ENCODE measurements around the gene DCAF5.
"Not testable (repeated sequence)": the region's sequence is repeated elsewhere in the genome, so short reads cannot be mapped to it uniquely, and the experiment has no call there.

DCAF5 gene

DNA sequence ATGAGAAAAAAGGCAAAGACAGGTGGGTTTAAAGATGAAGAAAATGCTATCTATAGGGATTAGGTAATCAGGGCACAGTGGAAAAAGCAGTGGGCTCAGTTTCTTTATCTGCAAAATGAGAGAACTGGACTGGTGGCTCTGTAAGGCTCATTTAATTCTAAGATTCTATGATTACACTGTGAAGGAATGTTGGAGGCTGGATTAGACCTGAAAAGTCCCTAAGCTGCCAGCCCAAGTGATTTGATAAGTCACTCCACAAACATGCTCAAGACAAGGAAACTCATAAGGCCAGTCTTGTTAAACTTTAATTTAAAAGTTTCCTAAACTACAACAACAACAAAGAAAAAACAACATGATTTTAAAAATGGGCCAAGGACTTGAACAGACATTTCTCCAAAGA lies 75.1 kb downstream of the DCAF5 start:
- in situ Hi-C loops (cut with HindIII; ENCODE audit: low sequenced_read_pairs) = loop anchor here (25.0 kb wide), 1 partner anchor 191 kb away; no protein-coding TSS in a partner anchor

DNA sequence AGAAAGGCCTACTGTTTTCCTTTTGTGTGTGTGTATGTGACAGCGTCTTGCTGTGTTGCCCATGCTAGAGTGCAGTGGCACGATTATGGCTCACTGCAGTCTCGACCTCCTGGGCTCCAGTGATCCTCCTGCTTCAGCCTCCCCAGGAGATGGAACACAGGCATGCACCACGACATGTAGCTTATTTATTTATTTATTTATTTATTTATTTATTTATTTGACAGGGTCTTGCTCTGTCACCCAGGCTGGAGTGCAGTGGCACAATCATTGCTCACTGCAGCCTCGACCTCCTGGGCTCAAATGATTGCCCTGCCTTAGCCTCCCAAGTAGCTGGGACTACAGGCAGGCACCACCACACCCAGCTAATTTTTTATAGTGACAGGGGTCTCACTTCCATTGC lies 75.7 kb downstream of the DCAF5 start:
- in situ Hi-C loops (cut with HindIII; ENCODE audit: low sequenced_read_pairs) = loop anchor here (25.0 kb wide), 1 partner anchor 190 kb away; no protein-coding TSS in a partner anchor

- in situ Hi-C loops (cut with HindIII; ENCODE audit: low sequenced_read_pairs) = loop anchor here (25.0 kb wide), 1 partner anchor 189 kb away; no protein-coding TSS in a partner anchor
Observed at GRCh38 chr14:69076341-69076740, 76.6 kb downstream of the DCAF5 start.

GRCh38 chr14:69073915-69074314 lies 79.0 kb downstream of the DCAF5 start:
- in situ Hi-C loops (cut with HindIII; ENCODE audit: low sequenced_read_pairs) = no loop called here

- in situ Hi-C loops (cut with HindIII; ENCODE audit: low sequenced_read_pairs) = no loop called here
Observed at GRCh38 chr14:69073429-69073828, 79.5 kb downstream of the DCAF5 start.

GRCh38 chr14:69072584-69072983 lies 80.3 kb downstream of the DCAF5 start:
- in situ Hi-C loops (cut with HindIII; ENCODE audit: low sequenced_read_pairs) = no loop called here

- in situ Hi-C loops (cut with HindIII; ENCODE audit: low sequenced_read_pairs) = no loop called here
Observed at GRCh38 chr14:69068744-69069421, 84.0 kb downstream of the DCAF5 start.

- in situ Hi-C loops (cut with HindIII; ENCODE audit: low sequenced_read_pairs) = no loop called here
Observed at GRCh38 chr14:69066396-69067171, 86.3 kb downstream of the DCAF5 start.

DNA sequence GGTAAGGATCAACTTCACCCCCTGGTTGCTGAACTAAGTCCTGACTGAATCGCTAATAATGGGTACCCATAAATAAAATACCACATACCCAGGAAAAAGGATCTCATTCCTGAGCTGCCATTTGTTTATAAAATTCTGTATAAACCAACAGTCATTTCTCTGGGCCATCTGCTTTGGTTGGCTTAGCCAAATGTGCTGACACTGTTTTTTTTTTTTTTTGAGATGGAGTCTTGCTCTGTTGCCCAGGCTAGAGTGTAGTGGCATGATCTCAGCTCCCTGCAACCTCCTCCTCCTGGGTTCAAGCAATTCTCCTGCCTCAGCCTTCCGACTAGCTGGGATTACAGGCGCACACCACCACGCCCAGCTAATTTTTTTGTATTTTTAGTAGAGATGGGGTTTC lies 87.0 kb downstream of the DCAF5 start:
- in situ Hi-C loops (cut with HindIII; ENCODE audit: low sequenced_read_pairs) = not testable (repeated sequence)

GRCh38 chr14:69064596-69064995 lies 88.3 kb downstream of the DCAF5 start:
- in situ Hi-C loops (cut with HindIII; ENCODE audit: low sequenced_read_pairs) = no loop called here

DNA sequence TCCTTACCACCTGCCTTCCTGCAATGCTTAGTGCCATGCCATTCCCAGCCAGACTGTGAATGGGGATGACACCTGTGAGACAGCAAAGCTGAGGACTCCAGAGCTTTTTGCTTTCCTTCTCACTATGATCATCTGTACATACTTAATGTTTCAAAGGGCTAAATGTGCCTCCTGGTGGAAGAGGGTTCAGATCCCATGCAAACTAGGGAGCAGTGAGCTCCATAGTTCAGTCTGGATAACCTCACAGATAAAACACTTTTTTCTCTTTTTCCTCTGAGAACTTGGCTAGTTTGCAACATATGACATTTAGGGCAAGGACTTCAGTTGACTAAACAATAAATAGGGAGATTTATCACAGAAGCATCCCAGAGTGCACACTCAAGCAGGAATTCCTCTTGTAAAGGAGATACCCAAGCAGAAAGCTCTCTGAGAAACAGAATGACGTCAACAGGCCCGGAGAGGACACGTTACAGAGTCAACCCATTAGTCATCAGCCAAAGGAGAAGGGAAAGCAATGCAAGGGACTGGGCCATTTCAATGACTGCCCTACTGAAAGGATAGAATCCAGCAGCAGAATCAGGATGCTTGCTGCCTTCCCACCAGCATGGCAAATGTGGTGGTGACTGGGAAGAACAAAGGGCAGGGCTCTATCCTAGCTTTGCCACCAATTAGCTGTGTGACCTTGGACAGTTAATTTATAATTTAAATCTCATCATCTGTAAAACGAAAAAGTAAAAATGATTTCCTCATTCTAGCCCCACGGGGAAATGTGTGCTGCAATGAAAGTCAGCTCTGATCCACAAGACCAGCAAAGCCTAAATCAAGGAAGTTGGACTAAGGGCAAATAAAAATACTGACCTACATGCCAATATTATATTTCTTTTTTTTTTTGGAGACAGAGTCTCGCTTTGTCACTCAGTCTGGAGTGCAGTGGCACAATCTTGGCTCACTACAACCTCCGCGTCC lies 93.0 kb downstream of the DCAF5 start:
- in situ Hi-C loops (cut with HindIII; ENCODE audit: low sequenced_read_pairs) = no loop called here

- in situ Hi-C loops (cut with HindIII; ENCODE audit: low sequenced_read_pairs) = no loop called here
Observed at GRCh38 chr14:69055999-69056788, 96.7 kb downstream of the DCAF5 start.

- in situ Hi-C loops (cut with HindIII; ENCODE audit: low sequenced_read_pairs) = no loop called here
Observed at GRCh38 chr14:69055125-69055524, 97.8 kb downstream of the DCAF5 start.

GRCh38 chr14:69054030-69054429 lies 98.9 kb downstream of the DCAF5 start:
- in situ Hi-C loops (cut with HindIII; ENCODE audit: low sequenced_read_pairs) = loop anchor here (5.0 kb wide), 1 partner anchor 72 kb away; no protein-coding TSS in a partner anchor

- in situ Hi-C loops (cut with HindIII; ENCODE audit: low sequenced_read_pairs) = loop anchor here (5.0 kb wide), 1 partner anchor 70 kb away; no protein-coding TSS in a partner anchor
Observed at GRCh38 chr14:69052181-69052601, 100.7 kb downstream of the DCAF5 start.

DNA sequence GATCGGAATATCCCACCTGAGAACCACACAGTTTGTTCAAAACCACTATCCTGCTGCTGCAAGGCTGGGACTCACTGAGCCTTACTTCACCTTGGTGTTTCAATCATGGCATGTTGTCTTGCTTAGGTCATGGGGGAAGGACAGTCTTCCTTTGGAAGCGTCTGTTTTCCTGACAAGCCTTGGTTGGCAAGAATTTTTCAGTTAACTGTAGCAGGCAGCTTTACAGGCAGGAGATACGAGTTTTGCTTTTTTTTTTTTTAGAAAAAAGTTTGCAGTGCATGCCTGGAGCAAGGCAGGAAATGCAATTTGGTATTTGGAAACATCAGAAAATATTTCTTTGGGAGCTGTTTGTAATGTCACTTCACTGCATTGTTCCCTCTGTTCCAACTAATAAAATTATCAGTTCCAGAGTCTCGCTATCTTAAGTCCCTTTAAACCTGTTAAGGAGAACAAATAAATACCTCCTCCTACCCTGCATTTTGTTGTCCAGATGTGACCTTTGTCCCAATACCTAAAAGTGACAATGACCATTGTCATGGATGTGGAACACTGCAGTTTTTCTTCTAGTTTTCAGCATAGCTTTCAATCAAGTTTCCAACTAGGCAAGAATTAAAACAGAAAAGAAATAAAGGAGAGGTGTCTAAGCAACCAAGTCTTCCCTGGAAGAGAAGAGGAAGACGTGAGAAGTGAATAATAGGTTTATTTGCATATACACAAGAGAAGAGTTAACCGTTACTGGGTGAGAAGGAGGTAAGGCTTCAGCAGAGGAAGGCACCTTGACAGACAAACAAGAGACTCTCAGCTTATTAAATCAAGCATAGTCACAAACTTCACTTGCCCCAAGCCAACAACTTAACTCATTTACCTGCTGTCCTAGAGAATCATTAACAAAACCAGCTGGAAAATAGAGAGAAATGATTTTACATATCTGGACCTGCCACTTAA lies 102.4 kb downstream of the DCAF5 start:
- in situ Hi-C loops (cut with HindIII; ENCODE audit: low sequenced_read_pairs) = loop anchor here (5.0 kb wide), 1 partner anchor 68 kb away; no protein-coding TSS in a partner anchor

DNA sequence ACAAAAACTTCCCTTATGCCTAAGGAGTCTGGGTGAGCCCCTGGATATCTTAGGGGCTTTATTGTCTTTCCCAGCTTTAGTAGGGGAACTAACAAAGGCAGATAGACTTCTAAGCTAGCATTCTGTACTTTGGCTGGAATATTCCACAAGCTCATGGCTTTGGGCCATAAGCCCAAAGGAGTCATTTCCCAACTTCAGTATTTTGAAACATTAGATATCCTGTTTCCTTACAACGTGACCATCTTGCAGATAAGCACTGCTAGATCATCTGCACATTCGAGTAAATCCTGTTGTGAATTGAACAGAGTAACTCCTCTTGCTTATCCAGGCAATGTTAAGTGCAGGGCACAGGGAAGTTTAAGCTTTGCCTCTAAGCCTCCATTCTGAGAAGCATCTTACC lies 103.2 kb downstream of the DCAF5 start:
- in situ Hi-C loops (cut with HindIII; ENCODE audit: low sequenced_read_pairs) = loop anchor here (5.0 kb wide), 1 partner anchor 67 kb away; no protein-coding TSS in a partner anchor

- in situ Hi-C loops (cut with HindIII; ENCODE audit: low sequenced_read_pairs) = no loop called here
Observed at GRCh38 chr14:69048456-69048855, 104.5 kb downstream of the DCAF5 start.

DNA sequence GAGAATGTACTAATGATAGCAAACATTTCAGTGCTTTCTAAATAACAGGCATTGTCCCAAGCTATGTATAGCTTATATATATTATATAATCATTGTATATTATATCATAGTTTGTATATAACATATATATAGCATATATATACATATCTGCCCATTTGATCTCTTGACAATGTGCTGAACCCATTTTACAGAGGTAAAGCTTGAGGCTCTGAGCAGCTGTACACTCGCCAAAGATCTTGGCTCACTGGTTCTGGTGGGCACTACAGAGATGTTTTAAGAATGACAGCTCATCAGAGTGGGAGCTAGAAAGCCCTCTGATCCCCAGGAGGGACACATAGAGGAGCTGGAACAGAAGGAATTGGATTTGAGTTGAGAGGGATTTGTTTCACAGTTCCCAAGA lies 105.7 kb downstream of the DCAF5 start:
- in situ Hi-C loops (cut with HindIII; ENCODE audit: low sequenced_read_pairs) = no loop called here
